Neural crest cell (in vitro differentiated cells): Measurements from ENCODE around the gene ACTN3. TPM values are rescaled to one million over a fixed set of nuclear protein-coding genes. Genes with fewer than 3 reads are reported as not detected.

Experiments used
- DNase-seq: peaks from one replicate; pipeline ENCODE4 v3.0.0; 2021; ENCODE audit warnings: low read depth, mixed read lengths, low spot score
- H3K27ac Mint-ChIP-seq: one replicate; pipeline ENCODE4 v1.8.0; 2021; ENCODE audit warnings: mild to moderate bottlenecking, mixed read lengths; ENCODE audit not compliant: unreplicated experiment
- H3K27me3 Mint-ChIP-seq: 2 replicates; pipeline ENCODE4 v1.8.0; 2021; ENCODE audit warnings: low read depth, mild to moderate bottlenecking, mixed read lengths
- H3K36me3 Mint-ChIP-seq: 2 replicates; pipeline ENCODE4 v1.8.0; 2021; ENCODE audit warnings: low read depth, mild to moderate bottlenecking, mixed read lengths
- H3K4me1 Mint-ChIP-seq: 2 replicates; pipeline ENCODE4 v1.8.0; 2021; ENCODE audit warnings: mixed read lengths
- H3K4me3 Mint-ChIP-seq: one replicate; pipeline ENCODE4 v1.8.0; 2021; ENCODE audit warnings: mild to moderate bottlenecking, mixed read lengths
- H3K9me3 Mint-ChIP-seq: 2 replicates; pipeline ENCODE4 v1.8.0; 2021; ENCODE audit warnings: mixed read lengths
- total RNA-seq: library from RNA; stranded (reverse); gene quantifications from 2 replicates; pipeline ENCODE4 v1.2.1, GENCODE V29; 2021
- TF ChIP-seq, protein P1 (sequence below): fragments of 200-600 bp; sonication (generic); conservative IDR thresholded peaks from 2 replicates; pipeline ENCODE4 v1.5.0; 2021; ENCODE audit warnings: antibody characterized with exemption, mild to moderate bottlenecking

ACTN3 gene
- total RNA-seq, 1 donor from 2014 or later: 0.35 TPM

DNA sequence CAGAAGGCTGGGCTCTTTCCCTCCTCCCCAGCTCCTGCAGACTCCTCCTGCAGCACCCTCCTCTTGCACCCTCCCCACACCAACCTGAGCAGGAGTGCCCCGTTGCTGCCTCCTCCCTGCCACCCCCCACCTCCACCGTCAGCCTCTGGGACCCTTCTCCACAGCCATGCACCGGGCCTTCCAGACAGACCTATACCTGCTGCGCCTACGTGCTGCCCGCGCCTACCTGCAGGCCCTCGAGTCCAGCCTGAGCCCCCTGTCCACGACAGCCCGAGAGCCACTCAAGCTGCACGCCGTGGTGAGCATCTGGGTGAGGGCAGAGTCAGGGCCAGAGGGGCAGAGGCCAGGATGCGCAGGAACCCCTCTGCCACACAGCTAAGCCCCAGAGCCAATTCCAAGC lies 17.0 kb upstream of the ACTN3 start:
- no peaks in the 10 kb centered on the region for H3K4me1 Mint-ChIP-seq
- H3K36me3 Mint-ChIP-seq: no peaks in the 10 kb centered on the region
- TF ChIP-seq, protein P1, sequence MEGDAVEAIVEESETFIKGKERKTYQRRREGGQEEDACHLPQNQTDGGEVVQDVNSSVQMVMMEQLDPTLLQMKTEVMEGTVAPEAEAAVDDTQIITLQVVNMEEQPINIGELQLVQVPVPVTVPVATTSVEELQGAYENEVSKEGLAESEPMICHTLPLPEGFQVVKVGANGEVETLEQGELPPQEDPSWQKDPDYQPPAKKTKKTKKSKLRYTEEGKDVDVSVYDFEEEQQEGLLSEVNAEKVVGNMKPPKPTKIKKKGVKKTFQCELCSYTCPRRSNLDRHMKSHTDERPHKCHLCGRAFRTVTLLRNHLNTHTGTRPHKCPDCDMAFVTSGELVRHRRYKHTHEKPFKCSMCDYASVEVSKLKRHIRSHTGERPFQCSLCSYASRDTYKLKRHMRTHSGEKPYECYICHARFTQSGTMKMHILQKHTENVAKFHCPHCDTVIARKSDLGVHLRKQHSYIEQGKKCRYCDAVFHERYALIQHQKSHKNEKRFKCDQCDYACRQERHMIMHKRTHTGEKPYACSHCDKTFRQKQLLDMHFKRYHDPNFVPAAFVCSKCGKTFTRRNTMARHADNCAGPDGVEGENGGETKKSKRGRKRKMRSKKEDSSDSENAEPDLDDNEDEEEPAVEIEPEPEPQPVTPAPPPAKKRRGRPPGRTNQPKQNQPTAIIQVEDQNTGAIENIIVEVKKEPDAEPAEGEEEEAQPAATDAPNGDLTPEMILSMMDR: no peak
- no peaks in the 10 kb centered on the region for H3K9me3 Mint-ChIP-seq
- no peaks in the 10 kb centered on the region for H3K27me3 Mint-ChIP-seq
- H3K4me3 Mint-ChIP-seq: no peak overlapping the region
- peak overlapping the region; percentile 87 for H3K27ac Mint-ChIP-seq
- no peak for DNase-seq

DNA sequence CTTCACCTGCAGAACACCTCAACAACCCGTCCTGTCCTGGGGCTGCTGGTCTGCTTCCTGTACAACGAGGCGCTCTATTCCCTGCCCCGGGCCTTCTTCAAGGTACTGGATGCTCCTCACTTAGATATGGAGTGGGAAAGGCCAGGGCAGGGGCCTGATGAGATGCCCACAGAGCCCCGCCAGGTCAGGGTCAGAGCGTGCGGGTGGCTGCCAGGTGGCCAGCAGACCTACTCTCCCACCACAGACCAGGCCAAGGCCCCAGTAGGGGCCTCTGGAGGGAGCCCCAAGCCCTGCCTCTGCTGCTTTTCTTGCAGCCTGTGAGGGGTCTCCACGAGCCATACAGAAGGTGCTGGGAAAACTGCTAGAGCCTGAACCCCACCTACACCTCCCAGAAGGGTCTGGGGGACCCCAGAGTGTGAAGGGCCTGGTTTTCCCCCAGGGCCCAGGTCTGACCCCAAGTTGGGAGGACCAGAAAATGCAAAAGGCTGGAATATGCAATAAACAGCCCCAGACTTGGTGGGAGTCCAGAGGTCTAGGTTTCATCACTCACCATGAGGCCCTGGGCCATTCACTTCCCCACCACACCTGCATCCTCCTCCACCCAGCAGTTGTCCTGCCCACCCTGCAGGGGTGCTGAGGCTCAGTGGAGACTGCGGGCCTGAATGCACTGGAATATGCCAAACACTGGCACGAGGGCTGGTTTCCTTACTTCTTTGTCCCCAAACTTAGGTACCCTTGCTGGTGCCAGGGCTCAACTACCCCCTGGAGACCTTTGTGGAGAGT lies 15.6 kb upstream of the ACTN3 start:
- Mint-ChIP-seq H3K4me3 (no peak overlapping the region), H3K27ac (no peak overlapping the region), H3K27me3 (no peaks in the 10 kb centered on the region), H3K9me3 (no peaks in the 10 kb centered on the region), H3K4me1 (no peaks in the 10 kb centered on the region), H3K36me3 (peaks cover 4% of the 10 kb centered on the region)
- TF ChIP-seq, protein P1: no peak
- no peak for DNase-seq

DNA sequence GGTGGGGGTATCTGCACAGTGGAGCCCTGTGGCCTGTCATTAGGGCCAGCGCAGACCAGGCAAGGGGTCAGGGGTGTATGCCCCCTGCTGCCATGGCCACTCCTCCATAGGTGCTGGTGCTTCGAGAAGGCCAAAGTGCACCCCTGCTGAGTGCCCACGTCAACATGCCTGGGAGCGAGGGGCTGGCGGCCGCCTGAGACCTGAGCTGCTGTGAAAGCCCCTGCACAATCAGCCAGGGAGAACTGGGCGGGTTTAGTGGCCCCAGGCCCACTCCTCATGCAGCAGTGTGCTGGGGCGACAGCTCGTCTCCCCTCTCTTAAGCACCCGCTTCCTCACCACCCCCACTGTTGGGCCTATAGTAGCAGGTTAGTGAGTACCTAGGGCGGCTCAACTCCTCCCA lies 14.9 kb upstream of the ACTN3 start:
- H3K27me3 Mint-ChIP-seq: no peaks in the 10 kb centered on the region
- H3K9me3 Mint-ChIP-seq: no peaks in the 10 kb centered on the region
- TF ChIP-seq, protein P1: no peak
- peaks cover 4% of the 10 kb centered on the region for H3K36me3 Mint-ChIP-seq
- H3K4me1 Mint-ChIP-seq: no peaks in the 10 kb centered on the region
- DNase-seq: no peak
- H3K27ac Mint-ChIP-seq: no peak overlapping the region
- no peak overlapping the region for H3K4me3 Mint-ChIP-seq

- TF ChIP-seq, protein P1: no peak
- H3K27me3 Mint-ChIP-seq: no peaks in the 10 kb centered on the region
- no peaks in the 10 kb centered on the region for H3K4me1 Mint-ChIP-seq
- H3K9me3 Mint-ChIP-seq: no peaks in the 10 kb centered on the region
- DNase-seq: no peak
- no peak overlapping the region for H3K4me3 Mint-ChIP-seq
- no peak overlapping the region for H3K27ac Mint-ChIP-seq
- H3K36me3 Mint-ChIP-seq: peaks cover 4% of the 10 kb centered on the region
Measured at GRCh38 chr11:66532784-66533183, 13.9 kb upstream of the ACTN3 start.

- Mint-ChIP-seq H3K27me3 (peaks cover 3% of the 10 kb centered on the region), H3K4me3 (no peak overlapping the region), H3K9me3 (no peaks in the 10 kb centered on the region), H3K4me1 (peaks cover 9% of the 10 kb centered on the region), H3K27ac (no peak overlapping the region), H3K36me3 (peaks cover 4% of the 10 kb centered on the region)
- DNase-seq: no peak
- TF ChIP-seq, protein P1: no peak
Measured at GRCh38 chr11:66539170-66539869, 7.4 kb upstream of the ACTN3 start.
